Parathyroid adenoma (tissue), 2 donors: Measurements from ENCODE around the gene ADAMTS20.
A peak's percentile ranks its signal among the peaks of the same experiment; 100 is the strongest.

Experiments used
- H2AFZ ChIP-seq: fragments of 300-600 bp; sonication (generic); one replicate; pipeline ENCODE4 v1.7.0; 2017; ENCODE audit warnings: antibody characterized with exemption, mild to moderate bottlenecking
- H3K27ac ChIP-seq: fragments of 300-600 bp; sonication (generic); one replicate; pipeline ENCODE4 v1.7.0; 2017
- H3K27me3 ChIP-seq: fragments of 300-600 bp; sonication (generic); one replicate; pipeline ENCODE4 v1.7.0; 2017; ENCODE audit warnings: low read length; ENCODE audit not compliant: control insufficient read depth, insufficient read depth
- H3K36me3 ChIP-seq: fragments of 300-600 bp; sonication (generic); one replicate; pipeline ENCODE4 v1.7.0; 2017; ENCODE audit warnings: low read length; ENCODE audit not compliant: control insufficient read depth, insufficient read depth
- H3K4me1 ChIP-seq: fragments of 300-600 bp; sonication (generic); one replicate; pipeline ENCODE4 v1.7.0; 2017; ENCODE audit warnings: control low read depth
- H3K4me2 ChIP-seq: fragments of 300-600 bp; sonication (generic); one replicate; pipeline ENCODE4 v1.7.0; 2017; ENCODE audit warnings: low read length
- H3K4me3 ChIP-seq: fragments of 300-600 bp; sonication (generic); one replicate; pipeline ENCODE4 v1.7.0; 2017; ENCODE audit warnings: low read depth, low read length
- H3K79me2 ChIP-seq: fragments of 300-600 bp; sonication (generic); one replicate; pipeline ENCODE4 v1.7.0; 2017; ENCODE audit warnings: control low read depth
- H3K9ac ChIP-seq: fragments of 300-600 bp; sonication (generic); one replicate; pipeline ENCODE4 v1.7.0; 2017; ENCODE audit warnings: mild to moderate bottlenecking
- H3K9me3 ChIP-seq: fragments of 300-600 bp; sonication (generic); one replicate; pipeline ENCODE4 v1.7.0; 2017; ENCODE audit warnings: low read length; ENCODE audit not compliant: control insufficient read depth
- CTCF ChIP-seq: fragments of 300-600 bp; sonication (generic); IDR thresholded peaks from one replicate; pipeline ENCODE4 v1.7.0; 2017; ENCODE audit warnings: antibody characterized with exemption, mild to moderate bottlenecking
- donor health status: primary hyperparathyroidism.

Gene ADAMTS20

GRCh38 chr12:43576162-43576561 is 24.2 kb upstream of the ADAMTS20 start:
- Histone ChIP-seq H3K36me3 (no peaks in the 10 kb centered on the region), H3K79me2 (no peaks in the 10 kb centered on the region), H3K27me3 (no peaks in the 10 kb centered on the region), H3K4me3 (no peak overlapping the region), H3K9me3 (peaks cover 5% of the 10 kb centered on the region), H3K27ac (no peak overlapping the region), H3K4me2 (no peak overlapping the region), H2AFZ (no peak overlapping the region), H3K9ac (no peak overlapping the region), H3K4me1 (no peaks in the 10 kb centered on the region)
- TF ChIP-seq CTCF = no peak

- Histone ChIP-seq H3K79me2 (no peaks in the 10 kb centered on the region), H3K9me3 (peaks cover 5% of the 10 kb centered on the region), H3K4me3 (no peak overlapping the region), H3K27me3 (no peaks in the 10 kb centered on the region), H3K4me2 (no peak overlapping the region), H3K4me1 (no peaks in the 10 kb centered on the region), H2AFZ (no peak overlapping the region), H3K36me3 (no peaks in the 10 kb centered on the region), H3K9ac (no peak overlapping the region), H3K27ac (no peak overlapping the region)
- no peak for TF ChIP-seq CTCF
Measured at GRCh38 chr12:43571885-43572284, 19.9 kb upstream of the ADAMTS20 start.

- H3K36me3 ChIP-seq = no peaks in the 10 kb centered on the region
- H3K9me3 ChIP-seq = no peaks in the 10 kb centered on the region
- no peak overlapping the region for H3K9ac ChIP-seq
- H3K4me2 ChIP-seq = no peak overlapping the region
- H2AFZ ChIP-seq = no peak overlapping the region
- no peak overlapping the region for H3K27ac ChIP-seq
- H3K27me3 ChIP-seq = no peaks in the 10 kb centered on the region
- H3K79me2 ChIP-seq = no peaks in the 10 kb centered on the region
- TF ChIP-seq CTCF = no peak
- no peaks in the 10 kb centered on the region for H3K4me1 ChIP-seq
- H3K4me3 ChIP-seq = no peak overlapping the region
Measured at GRCh38 chr12:43556057-43556456, 4.1 kb upstream of the ADAMTS20 start.

GRCh38 chr12:43551279-43551970 is 578 bp downstream of the ADAMTS20 start:
- Histone ChIP-seq H3K4me1 (no peaks in the 10 kb centered on the region), H3K9ac (no peak overlapping the region), H3K9me3 (no peaks in the 10 kb centered on the region), H3K79me2 (no peaks in the 10 kb centered on the region), H3K27ac (no peak overlapping the region), H3K36me3 (no peaks in the 10 kb centered on the region), H2AFZ (peak overlapping the region; percentile 12), H3K27me3 (no peaks in the 10 kb centered on the region), H3K4me2 (peak overlapping the region; percentile 58), H3K4me3 (peak overlapping the region; percentile 37)
- no peak for TF ChIP-seq CTCF

- Histone ChIP-seq H3K27ac (no peak overlapping the region), H3K36me3 (no peaks in the 10 kb centered on the region), H3K4me3 (no peak overlapping the region), H3K4me2 (no peak overlapping the region), H3K79me2 (no peaks in the 10 kb centered on the region), H2AFZ (no peak overlapping the region), H3K27me3 (no peaks in the 10 kb centered on the region), H3K9me3 (no peaks in the 10 kb centered on the region), H3K9ac (no peak overlapping the region), H3K4me1 (no peaks in the 10 kb centered on the region)
- TF ChIP-seq CTCF = no peak
Measured at GRCh38 chr12:43550831-43551271, 1.2 kb downstream of the ADAMTS20 start.
